GM21381 (cell line): ENCODE measurements around the gene PWWP2B.
"Not testable (repeated sequence)": the region's sequence is repeated elsewhere in the genome, so short reads cannot be mapped to it uniquely, and the experiment has no call there.

Experiments used
- ATAC-seq: cut with Tn5 transposase; IDR thresholded peaks from one replicate; pipeline ENCODE4 v1.9.1; 2021; ENCODE audit warnings: mild to moderate bottlenecking, moderate library complexity; ENCODE audit not compliant: unreplicated experiment

The PWWP2B gene

DNA sequence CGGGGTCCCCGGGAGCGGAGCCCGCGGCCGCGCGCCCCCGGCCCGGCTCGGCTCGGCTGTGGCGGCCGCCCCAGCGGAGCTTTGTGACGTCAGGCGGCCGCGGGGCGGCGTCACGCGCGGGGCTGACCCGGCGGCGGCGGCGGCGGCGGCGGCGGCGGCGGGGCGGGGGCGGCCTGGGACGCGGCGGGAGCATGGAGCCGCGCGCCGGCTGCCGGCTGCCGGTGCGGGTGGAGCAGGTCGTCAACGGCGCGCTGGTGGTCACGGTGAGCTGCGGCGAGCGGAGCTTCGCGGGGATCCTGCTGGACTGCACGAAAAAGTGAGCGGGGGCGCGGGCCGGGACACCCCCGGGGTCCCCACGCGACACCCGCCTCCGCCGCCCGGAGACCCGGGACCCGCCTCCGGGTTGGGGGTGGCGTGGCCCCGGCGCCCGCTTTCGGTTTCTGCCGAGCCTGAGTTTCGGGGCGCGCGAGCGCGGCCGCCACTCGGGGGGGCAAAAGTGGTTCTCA, at the start of gene PWWP2B:
Gene PWWP2B, plus strand, starts transcription at position 165 of the 506 bp plus-strand sequence. Its CDS starts 27 bp downstream, at position 192.
- peak; percentile 49 for ATAC-seq

DNA sequence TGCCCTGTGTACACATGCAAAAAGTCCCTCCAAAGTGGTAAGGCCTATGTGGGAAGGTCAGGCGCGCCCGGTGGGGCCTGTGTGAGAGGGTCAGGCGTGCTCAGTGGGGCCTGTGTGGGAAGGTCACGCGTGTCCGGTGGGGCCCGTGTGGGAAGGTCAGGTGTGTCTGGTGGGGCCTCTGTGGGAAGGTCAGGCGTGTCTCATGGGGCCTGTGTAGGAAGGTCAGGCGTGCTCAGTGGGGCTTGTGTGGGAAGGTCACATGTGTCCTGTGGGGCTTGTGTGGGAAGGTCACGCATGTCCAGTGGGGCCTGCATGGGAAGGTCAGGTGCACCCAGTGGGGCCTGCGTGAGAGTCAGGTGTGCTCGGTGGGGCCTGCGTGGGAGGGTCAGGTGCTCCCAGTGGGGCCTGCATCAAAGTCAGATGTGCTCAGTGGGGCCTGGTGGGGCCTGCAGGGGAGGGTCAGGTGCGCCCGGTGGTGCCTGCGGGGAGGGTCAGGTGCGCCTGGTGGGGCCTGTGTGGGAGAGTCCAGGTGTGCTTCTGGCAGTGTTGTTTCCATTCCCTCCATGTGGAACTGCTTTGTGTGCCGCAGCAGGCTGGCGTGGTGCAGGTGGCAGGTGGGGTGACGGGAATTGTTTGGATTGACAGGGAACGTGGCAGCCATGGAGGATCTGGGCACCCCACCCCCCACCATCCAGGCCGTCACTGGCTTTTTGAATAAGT, 49.6 kb upstream of the PWWP2B start:
- ATAC-seq: no peak

DNA sequence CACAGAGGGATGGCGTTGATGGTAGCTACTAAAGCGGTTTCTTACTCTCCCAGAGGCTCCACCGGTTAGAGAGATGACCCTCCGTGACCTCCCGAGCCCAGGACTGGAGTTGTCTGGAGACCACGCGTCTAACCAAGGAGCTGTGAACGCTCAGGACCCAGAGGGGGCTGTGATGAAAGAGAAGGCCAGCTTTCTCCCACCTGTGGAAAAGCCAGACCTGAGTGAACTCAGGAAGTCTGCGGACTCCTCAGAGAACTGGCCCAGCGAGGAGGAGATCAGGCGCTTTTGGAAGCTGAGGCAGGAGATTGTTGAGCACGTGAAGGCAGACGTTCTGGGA, 49.1 kb upstream of the PWWP2B start:
- ATAC-seq: no peak

DNA sequence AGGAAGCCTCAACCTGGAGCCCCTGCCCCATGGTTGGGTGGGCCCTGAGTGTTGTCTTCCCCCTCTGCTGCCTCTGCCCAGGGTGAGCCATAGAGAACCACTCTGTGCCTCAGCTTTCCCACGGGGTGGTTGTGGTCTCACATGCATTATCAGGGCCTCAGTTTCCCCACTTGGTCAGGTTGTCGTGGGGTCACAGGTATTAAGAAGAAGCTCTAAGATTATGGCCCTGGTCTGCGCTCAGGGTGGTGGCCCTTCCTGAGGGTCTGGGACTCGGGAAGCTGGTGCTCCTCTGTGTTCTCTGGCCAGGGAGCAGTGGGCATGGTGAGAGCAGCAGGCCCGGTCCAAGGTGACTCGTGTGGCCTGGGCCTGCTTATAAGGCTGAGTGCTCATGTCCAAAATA, 47.2 kb upstream of the PWWP2B start:
- no peak for ATAC-seq

DNA sequence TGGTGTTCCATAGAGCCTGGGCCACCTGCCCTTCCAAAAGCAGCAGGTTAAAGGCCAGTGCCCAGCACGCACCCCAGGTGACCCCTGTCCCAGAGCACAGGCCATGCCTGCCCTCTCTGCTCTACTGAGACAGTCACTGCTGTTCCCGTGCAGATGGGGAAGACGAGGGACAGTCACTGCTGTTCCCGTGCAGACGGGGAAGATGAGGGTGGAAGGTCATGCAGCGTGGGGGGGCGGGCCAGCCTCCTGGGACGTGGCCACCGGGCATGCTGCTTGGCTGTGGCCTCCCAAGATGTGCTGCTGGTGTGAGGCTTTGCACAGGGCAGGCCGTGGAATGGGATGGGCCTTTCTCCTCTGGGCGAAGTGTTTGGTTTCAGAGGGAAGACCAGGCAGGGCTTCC, 46.6 kb upstream of the PWWP2B start:
- no peak for ATAC-seq

DNA sequence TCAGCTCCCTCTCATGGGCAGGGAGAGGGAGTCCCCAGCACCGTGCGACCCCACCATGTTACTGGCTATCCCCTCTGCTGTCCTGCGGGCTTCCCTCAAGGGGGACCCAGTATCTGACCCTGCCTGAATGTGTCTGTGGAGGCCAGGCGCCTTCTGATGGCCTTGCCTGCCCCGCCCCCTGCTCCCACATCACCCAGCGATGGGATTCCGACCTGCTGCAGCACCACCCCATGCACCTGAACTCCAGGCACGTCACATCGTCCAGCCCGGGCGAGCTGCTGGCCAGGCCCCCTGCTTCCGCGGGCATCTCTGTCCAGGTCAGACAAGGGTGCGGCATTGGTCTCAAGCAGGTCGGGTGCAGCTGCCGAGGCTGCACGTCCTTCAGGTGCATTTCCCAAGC, 46.1 kb upstream of the PWWP2B start:
- ATAC-seq: no peak

DNA sequence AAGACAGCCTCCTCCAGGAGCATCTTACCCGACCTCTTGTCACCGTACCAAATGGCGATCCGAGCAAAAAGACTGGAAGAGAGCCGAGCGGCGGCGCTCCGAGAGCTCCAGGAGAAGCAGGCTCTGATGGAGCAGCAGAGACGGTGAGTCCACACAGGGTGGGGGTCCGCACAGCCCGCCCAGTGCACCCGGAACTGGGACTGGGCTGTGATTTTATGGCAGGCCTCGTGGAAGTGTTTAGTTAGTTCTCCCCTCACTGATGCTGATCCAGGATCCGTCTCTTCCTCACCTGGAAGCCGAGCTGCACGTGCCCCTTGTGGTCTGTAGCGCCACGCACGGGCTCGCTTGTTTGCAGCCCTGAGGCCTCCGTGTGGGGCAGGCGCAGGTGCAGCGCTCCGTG, 45.4 kb upstream of the PWWP2B start:
- ATAC-seq: no peak

DNA sequence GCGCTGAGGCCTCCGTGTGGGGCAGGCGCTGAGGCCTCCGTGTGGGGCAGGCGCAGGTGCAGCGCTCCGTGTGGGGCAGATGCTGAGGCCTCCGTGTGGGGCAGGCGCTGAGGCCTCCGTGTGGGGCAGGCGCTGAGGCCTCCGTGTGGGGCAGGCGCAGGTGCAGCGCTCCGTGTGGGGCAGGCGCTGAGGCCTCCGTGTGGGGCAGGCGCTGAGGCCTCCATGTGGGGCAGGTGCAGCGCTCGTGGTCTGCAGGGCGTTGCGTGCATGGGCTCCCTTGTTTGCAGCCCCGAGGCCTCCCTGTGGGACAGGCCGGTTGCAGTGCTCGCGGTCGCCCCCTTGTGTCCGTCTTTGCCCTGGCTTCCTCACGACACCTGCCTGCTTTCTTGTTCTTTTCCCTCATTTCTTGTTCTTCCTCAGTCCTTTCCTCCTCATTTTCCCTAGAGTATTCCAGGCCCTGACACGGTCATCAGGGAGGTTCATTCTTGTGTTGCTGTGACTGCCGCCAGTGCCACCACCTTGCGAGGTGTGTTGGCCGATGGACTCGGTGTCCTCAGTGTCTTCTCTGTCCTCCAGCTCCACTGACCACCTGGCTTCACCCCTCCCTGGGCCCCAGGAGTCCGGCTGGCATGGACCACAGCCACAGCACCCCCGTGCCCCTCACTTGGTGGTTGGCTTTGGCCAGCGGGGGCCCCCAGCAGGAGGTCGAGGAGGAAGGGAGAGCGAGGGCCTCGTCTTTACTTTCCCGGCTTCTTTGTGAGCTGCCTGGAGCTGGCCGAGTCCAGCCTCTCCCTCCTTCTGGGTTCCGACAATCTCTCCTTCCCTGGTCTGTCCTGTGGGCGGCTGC, 44.3 kb upstream of the PWWP2B start:
- ATAC-seq: not testable (repeated sequence)

DNA sequence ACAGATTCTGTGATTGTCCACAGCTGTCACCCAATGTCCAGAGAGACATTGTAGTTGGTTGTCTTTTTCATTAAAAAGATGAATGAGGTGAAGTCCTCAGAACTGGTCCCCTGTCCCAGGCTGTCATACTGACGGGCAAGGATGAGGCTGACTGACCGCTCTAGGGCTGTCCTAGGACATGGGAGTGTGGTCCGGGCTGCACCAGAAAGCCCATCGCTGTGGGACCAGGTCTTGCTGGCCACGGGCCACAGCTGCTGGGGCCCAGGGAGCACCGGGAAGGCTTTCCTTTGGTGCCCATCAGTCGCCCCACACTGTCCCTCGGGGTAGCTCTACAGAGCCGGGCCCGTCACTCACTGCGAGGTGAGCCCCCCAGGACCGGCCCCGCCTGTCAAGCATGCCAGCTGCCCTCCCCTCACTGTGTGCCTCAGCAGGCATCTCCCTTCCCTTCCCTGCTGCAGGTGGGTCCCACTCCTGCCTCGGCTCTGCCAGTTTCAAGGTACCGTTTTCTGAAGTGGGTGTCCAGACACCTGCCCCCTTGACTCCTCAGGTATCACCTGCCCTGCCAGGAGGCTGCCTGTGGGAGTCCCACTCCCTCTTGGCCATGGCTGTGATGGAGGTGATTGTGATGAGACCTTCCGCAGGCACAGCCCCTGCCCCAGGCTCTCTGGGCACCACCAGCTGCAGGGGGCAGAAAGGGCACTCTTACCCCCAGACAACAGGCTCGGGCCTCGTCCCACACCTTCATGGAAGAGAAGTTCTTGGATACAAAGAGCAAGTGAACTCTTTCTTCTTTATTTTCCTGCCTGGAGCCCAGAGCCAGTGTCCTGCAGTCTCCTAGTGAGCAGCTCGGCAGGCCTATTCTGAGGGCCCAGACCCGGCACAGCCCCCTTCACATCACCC, 43.3 kb upstream of the PWWP2B start:
- ATAC-seq: no peak

DNA sequence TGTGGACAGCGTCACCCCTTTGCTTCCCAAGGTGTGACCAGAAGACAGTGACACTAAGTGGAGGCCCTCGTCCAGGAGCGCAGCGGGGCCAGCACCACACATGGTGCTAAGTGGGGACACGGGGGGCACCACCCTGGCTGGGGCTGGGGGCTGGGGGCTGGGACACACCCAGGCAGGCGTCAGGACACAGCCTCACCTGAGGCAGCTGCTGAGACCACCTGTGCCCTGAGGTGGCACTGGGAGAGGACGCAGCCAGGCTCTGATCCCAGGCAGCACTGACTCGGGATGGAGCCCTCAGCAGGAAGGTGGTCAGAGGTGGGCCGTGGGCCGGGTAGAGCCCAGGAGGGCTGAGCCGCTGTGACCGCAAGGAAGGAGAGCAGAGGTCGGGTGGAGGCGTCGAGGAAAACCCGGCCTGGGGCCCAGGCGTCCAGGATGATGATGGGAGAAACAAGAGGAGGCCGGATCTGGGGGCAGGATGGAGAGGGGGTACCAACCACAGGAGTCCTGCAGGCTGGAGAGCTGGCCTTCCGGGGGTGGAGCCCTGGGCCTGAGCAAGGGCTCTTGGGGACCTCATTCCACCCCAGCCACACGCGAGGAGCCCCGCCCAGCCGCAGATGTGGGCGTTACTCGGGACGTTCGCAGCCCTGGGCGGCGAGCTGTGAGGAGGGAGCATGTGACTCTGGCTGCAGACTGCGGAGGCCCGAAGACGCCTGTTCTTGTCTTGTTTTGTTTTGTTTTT, 42.5 kb upstream of the PWWP2B start:
- ATAC-seq: no peak

DNA sequence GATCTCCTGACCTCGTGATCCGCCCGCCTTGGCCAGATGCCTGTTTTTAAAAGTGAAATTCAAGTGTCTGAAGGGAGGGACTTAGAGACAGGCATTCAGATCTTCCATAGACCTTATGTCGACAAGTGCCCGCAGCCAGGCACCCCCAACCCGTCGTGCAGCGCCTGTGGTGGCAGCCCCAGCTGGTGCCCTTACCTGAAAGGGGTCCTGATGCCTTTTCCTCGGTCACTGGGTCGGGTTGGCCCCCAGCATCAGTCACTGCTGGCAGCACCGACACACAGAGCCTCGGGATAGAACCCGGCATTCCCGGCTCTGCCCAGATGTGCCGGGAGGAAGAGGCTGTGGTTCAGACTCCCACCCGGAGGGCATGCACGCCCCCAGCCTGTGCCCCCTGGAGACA, 41.7 kb upstream of the PWWP2B start:
- no peak for ATAC-seq

DNA sequence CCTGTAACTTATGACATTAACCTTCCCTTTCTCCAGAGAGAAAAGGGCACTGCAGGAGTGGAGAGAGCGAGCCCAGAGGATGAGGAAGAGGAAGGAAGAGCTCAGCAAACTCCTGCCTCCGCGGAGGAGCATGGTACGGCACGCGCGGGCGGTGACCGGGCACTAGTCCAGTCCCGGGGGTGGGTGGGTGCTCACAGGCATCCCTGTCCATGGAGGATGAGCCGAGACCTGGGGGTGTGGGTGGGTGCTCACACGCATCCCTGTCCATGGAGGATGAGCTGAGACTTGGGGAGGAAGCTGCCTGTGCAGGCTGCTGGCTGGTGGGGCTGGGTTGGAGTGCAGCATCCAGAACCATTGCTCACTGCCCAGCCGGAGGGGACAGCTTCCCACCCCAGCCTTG, 41.2 kb upstream of the PWWP2B start:
- no peak for ATAC-seq

DNA sequence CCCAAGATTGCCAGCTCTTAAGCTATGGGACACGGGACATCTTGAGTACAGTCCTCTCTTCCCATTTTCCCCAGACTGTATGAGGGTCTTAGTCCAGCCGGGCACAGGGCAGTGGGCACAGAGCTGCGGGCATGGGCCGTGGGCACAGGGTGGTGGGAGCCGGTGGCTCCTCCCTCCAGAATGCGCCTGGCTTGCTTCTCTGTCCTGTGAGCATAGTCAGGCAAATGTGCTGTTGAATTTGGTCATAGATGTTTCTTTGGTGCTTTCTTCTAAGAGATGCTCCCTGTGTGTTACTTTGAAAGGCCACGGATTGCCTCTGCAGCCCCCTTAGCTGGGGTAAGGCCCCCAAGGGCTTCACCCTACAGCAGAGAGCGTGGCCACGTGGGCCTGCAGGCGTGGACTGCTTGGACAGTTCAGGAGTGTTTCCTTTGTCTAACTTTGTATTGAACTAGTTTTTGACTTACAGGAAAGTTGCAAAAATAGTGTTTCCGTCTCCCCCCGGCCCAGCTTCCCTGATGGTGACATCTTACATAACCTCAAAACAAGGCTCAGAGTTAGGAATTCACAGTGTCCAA, 40.3 kb upstream of the PWWP2B start:
- ATAC-seq: no peak

DNA sequence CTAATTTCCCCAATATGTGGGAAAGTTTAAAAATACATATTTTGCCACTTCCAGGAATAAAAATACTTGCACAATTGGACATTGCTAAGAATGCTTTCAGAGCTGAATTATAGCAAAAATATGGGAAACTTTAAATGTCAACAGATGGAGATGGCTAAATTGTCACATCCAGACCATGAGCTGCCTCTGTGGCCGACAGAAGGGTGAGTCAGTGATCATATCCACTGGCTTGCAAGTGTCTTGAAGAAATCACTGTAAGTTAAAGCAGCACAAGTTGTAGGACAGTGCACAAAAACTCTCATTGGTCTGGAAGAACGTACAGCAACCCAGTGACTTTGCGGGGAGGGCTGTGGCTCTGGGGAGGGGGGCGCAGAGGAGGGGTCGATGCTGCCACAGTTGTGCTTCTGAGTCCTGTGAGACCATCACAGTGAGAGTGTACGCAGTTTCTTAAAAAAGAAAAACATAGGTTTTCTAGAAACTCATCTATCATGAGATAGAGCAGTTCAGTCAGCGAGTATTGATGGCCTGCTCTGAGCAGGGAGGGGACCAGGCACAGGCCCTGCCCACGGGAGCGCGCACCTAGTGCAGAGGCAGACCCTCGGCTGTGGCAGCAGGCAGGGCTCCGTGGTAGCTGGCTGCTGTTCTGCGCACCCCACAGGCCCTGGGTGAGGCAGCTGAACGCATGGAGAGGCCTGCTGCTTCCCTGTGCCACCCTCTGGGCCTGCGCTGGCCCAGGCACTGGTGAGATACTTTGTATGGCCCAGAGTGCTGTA, 39.5 kb upstream of the PWWP2B start:
- no peak for ATAC-seq

DNA sequence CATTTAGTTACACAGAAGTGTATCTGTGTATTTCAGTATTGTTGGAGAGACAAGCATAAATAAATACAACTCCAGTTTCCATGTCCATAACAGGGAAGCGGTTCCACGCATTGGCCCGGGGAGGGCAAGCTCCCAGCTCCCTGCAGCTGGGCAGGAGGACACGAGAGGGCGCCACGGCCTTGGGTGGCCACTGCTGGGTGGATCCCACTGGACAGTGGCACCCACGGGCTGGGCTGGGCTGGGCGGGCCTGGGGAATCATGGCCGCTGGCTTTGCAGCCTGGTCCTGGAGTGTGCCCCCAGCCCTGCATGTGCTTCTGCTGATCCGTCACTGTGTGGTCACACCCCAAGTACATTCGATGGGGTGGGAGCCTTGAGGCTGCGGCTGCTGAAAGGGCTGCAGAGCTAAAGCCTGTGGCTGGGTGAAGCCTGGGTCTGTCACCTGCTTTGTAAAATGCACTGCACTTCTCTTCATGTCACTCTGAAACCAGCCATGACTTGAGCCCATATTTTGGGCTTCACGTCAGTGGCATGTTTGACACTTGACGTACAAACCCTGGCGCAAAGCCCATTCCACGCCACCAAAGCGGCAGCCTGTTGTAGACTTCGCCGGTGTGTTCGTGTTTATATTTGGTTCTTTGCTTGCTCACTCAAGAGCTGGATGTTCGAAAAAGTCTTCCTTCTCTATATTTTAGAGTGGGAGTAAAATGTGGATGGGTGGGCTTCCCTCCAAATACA, 37.5 kb upstream of the PWWP2B start:
- no peak for ATAC-seq

DNA sequence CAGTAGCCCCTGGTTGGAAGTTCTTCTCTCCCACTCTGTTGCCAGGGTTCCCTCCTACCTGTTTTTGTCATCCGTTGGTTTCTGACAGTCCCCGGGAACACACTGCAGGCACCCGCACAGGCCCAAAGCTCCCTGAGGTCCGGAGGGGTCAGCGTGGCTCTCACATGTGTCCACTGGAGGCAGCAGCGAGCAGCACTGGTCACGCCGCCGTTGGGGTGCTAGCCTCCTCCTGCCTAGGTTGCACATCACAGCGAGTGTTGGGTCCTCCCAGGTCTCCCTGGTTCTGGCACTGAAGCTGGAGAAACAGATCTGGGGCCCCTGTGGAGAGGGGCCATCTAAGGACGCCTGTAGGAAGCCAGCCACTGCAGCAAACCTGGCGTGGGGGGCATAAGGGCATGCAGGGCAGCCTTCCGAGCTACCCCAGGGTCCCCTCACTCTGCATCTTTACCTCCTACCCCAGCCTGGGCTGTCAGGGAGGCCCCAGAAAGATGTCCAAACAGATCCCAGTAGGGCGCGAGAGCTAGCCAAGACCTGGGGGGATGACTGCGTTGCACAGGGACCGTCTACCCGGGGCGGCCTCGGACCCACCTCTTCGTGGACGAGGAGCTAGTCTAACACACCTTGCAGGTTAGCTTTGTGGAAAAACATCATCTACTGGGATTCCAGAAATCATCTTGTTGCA, 36.1 kb upstream of the PWWP2B start:
- no peak for ATAC-seq

DNA sequence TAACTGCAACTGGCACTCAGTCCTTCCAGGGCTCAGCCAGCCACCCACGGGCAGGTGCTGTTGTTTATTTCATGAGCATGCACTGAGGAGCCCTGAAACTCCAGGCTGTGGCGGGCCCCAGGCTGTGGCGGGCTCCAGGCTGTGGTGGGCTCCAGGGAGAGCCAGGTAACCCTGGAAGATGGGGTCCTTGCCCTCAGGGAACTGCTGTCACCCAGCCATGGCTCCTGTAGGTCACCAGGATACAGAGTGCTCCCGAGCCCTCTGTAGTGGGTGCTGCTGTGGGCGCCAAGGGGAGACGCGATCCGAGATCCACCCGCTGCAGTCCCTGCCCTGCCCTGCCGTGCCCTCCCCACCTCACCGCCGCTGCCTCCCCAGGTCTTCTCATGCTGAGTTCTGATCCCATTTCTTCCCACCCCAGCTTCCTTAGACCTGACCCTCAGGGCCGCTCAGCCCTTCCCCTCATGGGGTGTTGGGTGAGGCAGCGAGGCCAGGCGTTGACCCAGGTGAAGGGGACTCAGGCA, 35.4 kb upstream of the PWWP2B start:
- ATAC-seq: no peak

DNA sequence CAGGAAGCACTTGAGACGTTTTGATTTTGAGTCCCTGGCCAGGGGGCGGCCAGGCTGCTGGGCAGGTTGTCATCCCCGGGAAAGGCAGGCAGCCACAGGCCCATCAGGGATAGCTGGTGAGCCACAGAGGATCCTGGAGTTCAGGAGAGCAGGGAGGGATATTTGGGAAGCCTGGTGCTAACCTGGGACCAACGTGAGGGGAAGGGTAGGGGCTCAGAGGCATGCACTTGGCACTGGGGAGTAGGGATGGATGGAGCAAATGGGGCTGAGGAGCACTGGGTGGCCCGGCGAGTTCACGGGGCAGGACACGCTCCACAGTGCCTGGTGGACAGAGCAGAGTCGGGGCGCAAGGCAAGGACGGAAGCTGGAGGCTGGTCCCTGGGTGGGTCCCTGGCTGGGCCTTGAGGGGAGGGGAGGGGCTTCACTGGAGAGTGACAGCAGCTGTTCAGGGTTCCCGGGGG, 34.8 kb upstream of the PWWP2B start:
- no peak for ATAC-seq
